NCI-H774 (cell line): Measurements from ENCODE around the gene MAP3K9.

Experiments used
- DNase-seq: peaks from one replicate; lab custom pipeline; 2025; lab: John Stamatoyannopoulos, UW

Gene MAP3K9

DNA sequence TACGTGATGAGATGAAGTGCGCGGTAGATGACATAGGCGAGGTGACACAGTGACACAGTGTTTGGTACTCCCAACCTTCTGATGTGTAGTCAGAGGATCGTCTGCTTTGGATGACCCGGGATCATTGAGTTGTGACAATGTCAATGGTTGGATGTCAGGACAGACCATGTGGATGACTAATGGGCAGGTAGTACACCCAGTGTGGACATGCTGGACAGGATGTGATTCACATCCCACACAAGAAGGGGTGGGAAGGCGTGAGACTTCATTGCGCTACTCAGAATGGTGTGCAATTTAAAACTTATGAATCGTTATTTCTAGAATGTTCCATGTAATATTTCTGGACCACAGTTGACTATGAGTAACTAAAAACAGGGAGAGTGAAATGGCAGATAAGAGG is 23.8 kb downstream of the MAP3K9 start:
- no peak for DNase-seq

DNA sequence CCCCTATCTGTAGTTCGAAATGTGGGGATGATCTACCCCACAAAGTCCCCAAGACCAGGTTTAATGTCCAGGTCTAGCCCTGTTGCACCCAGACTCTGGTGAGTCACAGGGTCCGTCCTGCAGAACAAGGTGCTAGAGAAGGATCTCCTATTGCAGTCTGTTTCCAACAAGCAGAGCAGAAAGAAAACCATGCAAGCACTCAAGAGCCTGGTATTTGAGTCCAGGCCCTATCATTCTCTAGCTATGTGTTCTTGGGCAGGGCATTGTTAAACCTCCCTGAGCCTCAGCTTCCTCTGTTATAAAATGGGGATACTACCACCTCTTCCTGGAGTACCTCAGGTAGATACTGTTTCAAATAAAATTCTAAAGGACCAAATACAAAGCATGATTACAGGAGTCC is 24.4 kb downstream of the MAP3K9 start:
- no peak for DNase-seq

DNA sequence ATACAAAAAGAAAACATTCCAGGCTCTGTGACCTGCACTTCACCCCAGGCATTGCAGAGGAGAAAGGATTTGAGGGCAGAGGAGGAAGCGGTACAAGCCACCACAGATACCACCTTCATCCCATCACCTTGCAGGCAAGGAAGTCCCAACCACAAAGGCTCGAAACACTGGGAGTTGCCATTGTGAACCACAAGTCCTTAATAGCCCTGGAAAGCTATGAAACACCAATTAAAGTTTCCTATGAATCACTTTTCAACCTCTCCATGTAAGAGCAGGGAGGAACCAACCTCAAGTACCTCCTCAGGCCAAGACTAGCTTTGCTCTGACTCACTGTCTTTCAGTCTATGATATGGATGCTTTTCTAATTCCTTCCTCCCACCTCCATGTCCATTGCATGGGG is 27.0 kb downstream of the MAP3K9 start:
- DNase-seq = no peak

DNA sequence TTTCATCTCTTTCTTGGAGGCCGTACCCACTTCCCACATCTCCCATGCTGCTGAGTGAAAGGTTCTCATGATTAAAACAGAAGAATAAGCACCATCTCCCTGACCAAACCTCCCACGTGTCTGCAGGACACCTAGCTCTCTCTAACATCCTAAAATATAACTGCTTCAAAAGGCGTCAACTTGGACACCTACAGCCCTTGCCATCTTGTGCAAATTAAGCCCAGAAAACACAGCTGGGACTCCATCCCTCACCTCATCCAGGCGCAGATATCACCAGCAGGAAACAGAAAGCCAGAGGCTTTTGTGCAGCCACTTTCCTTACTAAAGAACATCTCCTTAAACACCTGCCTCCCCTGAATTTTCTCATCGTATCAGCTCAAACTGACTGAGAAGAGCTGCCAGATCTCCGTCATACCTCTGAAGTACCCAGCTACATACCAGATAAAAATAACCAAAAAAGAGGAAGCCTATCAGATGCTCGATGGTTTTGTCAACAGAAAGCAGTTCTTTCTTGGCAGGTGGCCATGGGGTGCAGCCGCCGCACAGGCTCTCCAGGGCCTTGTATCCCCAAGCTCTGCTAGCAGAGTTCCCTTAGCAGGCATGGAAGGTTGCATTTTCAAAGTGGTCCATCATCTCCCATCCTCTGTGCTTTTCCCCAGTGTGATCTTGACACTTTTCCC is 28.8 kb downstream of the MAP3K9 start:
- no peak for DNase-seq

DNA sequence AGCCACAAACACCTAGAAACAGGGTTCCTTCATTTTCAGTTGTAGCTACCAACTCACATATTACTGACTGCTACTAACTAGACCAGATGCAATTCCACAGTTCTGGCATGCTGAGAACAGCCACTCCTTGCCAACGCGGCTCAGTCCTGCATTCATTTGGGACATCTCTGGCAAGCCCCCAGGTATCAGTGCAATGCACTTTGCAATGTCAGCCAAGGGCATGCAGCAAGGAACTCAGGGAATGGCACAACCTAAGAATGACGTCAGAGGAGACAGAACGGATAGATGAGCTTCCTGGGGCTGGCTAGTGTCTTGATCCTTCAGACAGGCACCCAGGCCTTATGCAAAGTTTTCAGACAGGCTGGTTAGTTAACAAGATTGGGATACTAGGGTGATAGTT is 29.6 kb downstream of the MAP3K9 start:
- DNase-seq = no peak

DNA sequence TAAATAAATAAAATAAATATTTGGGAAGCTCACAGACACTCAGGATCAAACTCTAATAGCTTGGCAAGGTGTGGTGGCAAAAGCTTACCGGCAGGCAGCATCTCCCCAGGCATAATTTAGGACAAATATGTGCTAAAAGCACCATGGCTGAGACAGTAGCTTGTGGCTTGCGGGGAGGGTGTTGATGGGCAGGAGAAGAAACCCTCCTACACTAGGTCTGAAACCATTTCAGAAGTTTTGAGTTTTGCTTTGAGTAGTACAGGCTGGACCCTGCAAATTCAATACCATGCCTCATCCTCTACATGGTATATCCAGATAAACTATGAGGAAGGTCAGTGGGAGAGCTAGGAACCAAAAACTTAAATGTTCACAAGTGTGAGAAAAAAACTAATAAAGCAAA is 33.1 kb downstream of the MAP3K9 start:
- no peak for DNase-seq

DNA sequence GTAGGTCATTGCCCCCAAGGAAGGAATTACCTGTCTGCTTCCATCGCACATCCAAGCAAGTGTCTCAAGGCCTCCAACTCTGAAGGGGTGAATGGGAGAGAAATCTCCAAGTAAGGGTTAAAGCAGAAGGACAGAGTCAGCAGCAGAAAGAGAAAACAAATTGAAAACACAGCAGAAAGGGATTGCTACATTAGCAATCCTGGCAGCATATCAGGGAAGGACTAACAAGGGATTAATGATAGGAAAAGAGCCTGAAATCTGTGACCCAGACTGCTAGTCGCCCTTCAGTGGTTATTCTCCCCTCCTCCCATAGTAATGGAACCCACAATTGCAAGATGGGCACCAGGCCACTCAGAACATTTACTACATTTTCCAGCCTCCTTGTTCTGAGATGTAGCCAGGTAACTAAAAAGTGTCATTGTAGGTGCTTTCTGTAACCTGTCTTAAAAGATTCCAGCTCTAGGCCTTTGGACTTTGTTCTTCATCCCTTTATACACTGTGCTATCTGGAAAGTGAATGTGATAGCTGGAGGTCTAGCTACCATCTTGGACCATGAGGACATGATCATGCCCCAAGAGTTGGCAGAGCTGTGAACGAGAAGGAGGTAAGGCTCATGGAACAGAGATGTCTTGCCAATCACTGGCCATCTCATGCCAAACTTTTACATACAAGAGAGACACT is 36.0 kb downstream of the MAP3K9 start:
- no peak for DNase-seq

DNA sequence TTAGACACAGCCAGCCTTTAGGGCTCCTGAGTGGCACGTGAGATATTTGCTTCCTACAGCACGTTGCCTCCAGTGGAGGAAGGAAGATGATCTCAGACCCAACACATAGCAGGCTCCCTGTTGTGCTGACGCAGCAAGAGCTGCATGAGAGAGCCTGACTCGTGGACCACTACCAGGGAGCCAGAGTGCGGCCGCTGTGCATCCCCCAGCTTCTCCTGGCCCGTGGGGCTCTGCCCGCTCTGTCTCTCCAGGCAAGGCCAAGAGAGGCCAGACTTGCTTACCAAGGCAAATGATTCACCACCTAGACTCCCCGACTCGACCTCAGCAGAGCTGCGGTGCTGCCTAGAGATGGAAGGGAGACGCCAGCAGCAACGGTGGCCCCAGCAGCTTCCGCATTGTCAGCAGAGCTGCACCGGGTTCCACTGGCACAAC is 37.5 kb downstream of the MAP3K9 start:
- no peak for DNase-seq

DNA sequence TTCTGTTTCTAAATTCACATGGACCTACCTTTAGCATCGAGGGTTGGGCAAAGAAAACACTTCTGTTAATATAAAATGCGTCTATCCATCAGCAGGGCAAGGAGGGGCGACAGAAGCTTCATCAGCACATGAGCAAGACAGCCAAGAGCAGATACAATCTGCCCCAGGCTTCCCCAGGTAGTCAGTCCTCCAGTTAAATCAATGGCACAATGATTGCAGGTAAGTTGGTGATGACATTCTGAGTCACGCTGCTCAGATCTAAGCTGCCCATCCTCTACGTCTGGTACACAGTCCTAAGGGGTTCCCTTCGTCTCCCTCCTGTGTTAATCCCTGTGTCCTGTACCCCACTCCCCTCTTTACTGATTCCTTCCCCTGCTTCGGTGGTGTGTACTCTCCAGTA is 38.8 kb downstream of the MAP3K9 start:
- DNase-seq = no peak

DNA sequence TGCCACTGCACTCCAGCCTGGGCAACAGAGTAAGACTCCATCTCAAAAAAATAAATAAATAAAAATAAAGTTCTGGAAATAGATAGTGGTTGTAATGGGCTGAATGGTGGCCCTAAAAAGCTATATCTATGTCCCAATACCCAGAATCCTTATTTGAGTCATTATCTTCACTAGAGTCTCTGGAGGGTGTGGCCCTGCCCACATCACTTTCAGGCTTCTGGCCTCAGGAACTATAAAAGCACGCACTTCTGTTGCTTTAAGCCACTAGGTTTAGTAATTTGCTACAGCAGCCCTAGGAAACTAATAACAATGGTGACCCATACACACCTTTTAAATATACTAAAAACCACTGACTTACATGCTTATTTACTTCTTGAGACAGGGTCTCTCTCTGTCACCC is 49.9 kb downstream of the MAP3K9 start:
- DNase-seq = no peak

DNA sequence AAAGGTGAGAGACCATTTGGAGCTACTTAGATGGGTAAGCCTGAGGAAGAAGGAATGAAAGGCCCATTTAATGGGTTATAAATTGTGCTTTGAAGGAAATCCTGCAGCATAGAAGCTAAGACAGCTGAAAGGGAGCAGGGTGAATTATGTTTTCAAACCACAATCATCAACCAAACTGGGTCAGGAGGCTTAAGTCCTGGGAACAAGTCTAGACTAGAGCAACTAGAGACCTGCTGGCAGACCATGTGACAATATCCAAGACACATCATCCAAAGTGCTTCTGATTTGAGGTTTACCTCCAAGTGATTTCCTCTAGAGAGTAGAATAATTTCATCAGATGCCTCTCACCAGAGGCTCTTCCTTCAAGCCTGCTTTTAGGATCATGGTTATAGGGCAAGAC is 53.7 kb downstream of the MAP3K9 start:
- DNase-seq = no peak

DNA sequence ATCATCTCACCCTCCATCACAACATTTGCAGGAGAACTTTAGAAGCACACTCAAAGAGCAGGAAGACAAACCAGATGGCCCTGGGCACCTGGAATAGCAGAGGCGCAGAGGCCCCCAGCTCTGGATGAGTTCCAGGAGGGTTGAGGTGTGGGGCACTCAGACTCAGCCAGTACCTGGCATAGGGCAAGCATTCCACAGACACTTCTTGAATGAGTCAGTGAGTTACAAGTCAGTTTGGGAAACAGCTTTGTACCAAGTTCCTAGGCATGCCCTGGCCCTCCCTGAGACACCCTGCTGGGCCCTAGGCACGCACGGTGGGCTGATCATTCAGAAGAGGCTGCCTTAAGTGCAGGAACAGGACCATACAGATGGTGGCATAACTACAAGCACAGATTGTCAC is 54.3 kb downstream of the MAP3K9 start:
- no peak for DNase-seq

DNA sequence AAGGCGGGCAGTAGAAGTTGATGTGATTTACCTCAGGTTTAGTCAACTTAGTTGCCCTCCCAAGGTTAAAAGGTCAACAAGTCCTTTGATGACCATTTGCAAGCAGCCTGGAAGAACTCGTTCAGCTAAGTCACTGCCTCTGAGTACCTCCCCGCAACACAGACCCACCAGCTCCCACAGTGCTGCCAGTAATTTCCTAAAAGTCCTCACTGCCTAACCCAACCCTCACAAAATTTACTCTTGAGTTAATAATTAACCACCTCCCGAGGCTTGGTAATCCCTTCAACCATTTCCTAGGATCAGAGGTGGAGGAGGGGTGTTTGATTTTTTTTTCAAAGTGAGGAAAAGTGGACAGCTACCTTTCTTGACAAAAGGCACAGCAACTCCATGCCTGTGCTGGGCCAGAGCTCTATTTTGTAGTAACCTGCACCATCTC is 55.8 kb downstream of the MAP3K9 start:
- no peak for DNase-seq

DNA sequence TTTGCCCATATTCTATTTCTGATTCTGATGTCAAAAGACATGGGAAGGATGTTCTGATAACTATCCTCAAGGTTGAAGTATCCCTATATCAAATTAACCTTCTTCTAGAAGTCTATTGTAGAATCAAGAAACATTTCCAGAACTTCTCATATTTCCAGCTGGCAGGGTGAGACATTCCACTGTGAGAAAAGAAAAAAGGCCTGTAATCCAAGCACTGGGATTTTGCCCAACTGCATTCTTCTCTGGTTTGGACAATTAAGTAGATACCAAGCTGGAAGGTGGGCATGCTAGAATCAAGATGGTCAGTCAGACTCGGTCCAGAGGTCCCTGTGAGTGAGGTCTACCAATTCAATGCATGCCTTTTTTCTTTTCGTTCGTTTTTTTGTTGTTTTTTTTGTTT is 60.9 kb downstream of the MAP3K9 start:
- no peak for DNase-seq

DNA sequence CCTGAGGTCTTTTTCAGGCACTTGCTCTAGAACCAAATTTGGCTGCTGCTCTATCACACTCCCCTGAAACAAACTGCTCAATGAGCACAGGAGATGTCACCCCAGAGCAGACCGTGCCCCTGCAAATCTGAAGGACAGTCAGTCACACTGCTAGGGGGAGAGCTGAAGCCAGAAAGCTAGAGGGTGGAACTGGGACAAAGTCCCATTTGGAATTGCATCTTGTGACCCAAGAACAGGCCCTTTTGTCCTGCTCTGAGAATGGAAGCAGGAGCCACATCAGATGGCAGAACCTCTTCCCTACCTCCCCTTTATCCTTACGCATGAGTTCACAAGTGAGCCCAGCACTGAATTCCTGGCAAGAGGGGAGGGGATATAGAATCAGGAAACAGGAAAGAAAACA is 64.7 kb downstream of the MAP3K9 start:
- no peak for DNase-seq

DNA sequence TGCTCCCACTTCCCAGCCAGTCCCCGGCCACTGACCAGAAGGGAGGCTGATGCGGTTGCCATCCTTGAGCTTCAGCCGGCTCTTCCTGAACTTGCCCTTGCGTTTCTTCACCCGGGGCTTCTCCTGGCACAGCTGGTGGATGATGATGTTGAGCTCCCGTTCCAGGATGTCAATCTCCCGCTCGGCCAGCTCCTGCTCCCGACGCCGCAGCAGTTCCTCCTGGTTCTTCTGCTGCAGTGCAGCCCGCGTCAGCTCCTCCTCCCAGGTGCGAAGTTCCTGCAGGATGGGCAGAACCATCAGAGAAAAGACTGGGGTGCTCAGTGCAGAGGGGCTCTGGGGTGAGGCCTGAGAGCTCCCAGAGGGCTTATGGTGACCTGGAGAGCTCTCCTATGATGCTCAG is 67.0 kb downstream of the MAP3K9 start:
- no peak for DNase-seq

DNA sequence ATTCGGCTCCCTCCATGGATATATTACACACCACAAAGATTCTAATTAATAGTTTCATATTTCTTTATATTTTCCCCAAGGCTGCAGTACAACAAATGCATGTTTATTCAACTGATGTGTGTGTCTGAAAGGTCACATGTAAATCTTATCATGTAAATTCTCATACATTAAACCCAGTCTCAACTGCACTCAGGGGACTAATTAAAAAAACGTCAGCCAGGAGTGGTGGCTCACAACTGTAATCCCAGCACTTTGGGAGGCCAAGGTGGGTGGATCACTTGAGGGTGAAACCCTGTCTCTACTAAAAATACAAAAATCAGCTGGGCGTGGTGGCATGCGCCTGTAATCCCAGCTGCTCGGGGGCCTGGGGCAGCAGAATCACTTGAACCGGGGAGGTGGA is 67.8 kb downstream of the MAP3K9 start:
- no peak for DNase-seq

DNA sequence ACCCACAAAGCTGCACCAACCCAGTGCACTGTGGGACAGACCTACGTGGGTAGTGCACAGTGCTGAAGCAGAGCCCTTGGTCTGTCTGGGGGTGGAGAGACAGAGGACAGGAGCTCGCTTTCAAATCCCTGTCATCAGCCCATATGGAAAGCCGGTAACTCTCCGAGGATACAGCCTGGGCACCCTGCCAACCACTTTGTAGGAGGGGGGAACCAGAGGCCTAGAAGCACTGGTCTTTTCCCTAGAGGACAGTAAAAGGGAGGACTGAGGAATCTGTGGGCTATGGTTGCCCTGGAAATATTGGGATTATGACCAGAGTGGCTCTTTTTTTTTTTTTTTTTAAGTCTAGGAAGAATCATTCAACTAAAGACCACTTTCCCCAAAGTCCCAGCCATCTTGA is 74.3 kb downstream of the MAP3K9 start:
- no peak for DNase-seq

DNA sequence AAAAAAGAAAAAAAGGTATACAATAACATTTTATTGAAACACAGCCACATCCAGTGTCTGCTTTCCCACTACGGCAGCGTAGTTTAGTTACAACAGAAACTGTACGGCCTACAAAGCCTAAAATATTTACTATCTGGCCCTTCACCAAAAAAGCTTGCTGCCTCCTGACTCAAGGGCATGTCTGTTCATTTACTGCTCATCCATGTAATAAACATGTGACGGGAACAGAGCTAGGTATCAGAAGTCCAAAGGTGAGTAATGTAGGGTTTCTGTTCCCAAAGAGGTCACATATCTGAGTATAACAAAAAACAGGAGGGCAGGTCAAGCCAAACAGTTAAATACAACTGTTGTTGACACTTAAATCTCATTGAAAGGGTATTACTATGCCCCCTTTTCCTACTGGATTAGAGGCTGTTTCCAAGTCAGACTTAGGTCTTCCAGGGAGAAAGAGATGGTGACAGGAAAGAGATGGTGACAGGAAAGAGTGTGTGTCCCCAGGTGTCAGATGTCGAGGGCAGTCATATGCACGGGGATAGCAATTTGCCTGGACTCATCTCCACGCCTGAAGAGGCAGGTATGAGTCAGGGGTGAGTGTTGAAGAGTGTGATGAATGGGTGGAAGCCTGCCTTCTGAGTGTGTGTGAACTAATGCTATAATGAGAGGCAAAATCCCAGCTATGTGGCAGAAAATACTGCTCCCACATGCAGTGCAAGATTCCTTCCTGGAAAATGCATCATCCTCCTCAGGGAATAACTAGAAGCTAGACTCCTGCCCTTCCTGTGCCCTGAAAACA is 77.7 kb downstream of the MAP3K9 start:
- DNase-seq = no peak

DNA sequence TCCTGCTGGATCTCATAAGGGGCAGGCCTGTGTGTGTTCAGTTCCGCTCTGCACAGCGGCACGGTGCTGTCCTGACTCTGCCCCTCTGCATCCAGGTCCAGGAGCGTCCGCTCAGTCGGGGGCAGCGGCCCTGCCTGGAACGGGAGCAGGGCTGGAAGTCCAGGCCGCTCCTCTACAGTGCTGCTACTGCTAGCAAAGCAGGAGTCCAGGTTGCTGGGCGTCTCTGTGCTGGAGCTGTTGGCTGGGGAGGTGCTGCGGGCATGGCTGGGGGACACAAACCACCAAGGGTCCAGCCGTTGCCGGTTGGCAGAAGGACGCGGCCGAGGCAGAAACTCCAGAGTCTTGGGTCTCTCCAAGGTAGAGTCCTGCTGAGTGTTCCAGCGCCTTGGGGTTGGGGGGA is 78.9 kb downstream of the MAP3K9 start:
- DNase-seq = no peak

DNA sequence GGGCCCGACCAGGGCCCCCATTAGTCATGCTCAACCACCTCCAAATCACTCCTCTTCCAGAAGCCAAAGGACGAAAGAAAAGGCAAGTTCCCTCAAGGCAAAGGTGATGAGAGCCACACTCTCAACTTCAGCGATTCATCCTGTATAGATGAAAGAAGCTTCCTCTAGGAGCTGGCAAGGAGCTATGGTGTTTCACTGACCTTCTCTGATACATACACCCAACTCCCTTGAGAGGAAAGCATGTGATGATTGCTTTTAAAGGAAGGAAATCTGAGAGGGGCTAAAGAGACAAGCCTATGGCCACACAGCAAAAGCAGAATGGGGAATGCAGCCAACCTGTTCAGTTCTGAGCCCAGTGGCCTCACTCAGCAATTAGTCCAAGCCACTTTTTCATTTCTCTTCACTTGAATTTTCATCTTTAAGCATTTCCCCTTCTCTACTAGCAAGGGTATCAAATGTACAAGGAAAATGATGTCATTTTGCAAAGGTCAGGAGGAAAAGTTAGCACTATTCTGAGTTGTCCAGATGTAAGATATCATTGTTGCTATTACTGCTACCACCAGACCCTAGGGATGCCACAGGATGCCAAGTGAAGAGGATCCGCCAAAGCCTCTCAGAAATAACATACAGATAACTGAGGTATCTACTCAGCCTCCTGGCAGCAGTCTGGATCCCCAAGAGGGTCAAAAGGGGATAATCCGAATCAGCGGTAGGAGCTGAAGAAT is 82.5 kb downstream of the MAP3K9 start:
- no peak for DNase-seq

DNA sequence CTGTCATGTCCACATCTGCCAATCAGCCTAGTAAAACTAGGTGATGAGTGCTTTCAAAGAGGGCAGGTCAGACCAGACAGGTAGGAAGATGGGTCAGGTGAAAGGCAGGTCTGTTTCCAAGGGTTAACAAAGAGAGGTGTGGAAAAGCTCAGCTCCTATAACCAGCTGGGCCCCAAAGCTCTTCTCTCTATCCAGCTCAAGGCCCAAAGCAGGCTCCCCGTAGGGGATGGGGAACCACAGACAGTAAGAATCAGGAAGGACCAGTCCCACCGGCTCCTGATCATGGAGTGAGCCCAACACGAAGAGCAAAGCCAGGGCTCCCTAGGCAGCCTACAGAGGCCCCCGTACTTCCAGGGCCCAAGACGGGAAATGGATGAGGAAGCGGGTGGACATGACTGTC is 84.4 kb downstream of the MAP3K9 start:
- DNase-seq = no peak

DNA sequence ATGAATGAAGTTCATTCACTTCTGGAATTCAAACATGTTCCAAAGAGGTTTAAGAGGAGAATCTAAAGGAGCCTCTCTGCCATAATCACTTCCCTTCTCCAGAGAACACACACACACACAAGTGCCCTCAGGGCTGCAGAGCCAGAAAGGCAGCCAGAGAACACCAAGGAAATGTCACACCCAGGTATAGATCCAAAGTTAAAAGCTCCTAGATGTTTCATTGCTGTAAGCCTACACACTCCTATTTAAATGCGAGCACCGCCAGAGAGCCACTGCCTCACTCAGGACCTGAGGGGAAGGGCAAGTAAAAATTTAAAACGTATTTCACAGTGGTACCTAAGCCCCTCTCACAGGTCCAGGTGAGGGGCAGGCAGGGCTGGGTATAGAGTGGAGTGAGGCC is 85.2 kb downstream of the MAP3K9 start:
- no peak for DNase-seq
